Naive thymus-derived CD8-positive, alpha-beta T cell (primary cell): ENCODE results near the gene PHGDH. TPM values are rescaled to one million over a fixed set of nuclear protein-coding genes. Genes with fewer than 3 reads are reported as not detected.

Experiments
- ATAC-seq, 2 donors: fragments of 150-1000 bp; cut with Tn5 transposase in 1 of 2; sonication (Bioruptor Pico), chemical (Tn5 transposase) in 1 of 2; 1 replicate in 1 of 2; 2 replicates in 1 of 2; pipeline ENCODE4 v1.10.0; 2021; ENCODE audit warnings: mild to moderate bottlenecking in 2 of 2, moderate library complexity in 2 of 2
- POLR2A ChIA-PET: fragments of 350-600 bp; sonication (Branson Sonifier 250); formaldehyde crosslinking; loops from one replicate; lab custom pipeline; 2021; ENCODE audit warnings: antibody characterized with exemption; lab: Charles Lee
- DNase-seq, 10 donors: peaks; one replicate each; pipeline versions ENCODE4 v3.0.0 to v3.0.0-alpha.2; 2020 to 2022
- H3K27ac Mint-ChIP-seq, 10 donors: one replicate each; pipeline ENCODE4 v1.8.0; 2020 to 2022; ENCODE audit warnings: mild to moderate bottlenecking in 10 of 10, mixed read lengths in 10 of 10, moderate library complexity in 4 of 10, inconsistent platforms in 1 of 10
- H3K27me3 Mint-ChIP-seq, 5 donors: one replicate each; pipeline ENCODE4 v1.8.0; 2021 to 2022; ENCODE audit warnings: mixed read lengths in 5 of 5
- H3K36me3 Mint-ChIP-seq, 3 donors: one replicate each; pipeline ENCODE4 v1.8.0; 2020 to 2022; ENCODE audit warnings: mixed read lengths in 3 of 3, mild to moderate bottlenecking in 2 of 3, inconsistent platforms in 1 of 3
- H3K4me1 Mint-ChIP-seq, 4 donors: one replicate each; pipeline ENCODE4 v1.8.0; 2021 to 2022; ENCODE audit warnings: mixed read lengths in 4 of 4
- H3K4me3 Mint-ChIP-seq, 10 donors: one replicate each; pipeline ENCODE4 v1.8.0; 2020 to 2022; ENCODE audit warnings: mild to moderate bottlenecking in 10 of 10, mixed read lengths in 10 of 10, moderate library complexity in 6 of 10, inconsistent platforms in 1 of 10
- H3K9me3 Mint-ChIP-seq, 9 donors: one replicate each; pipeline ENCODE4 v1.8.0; 2020 to 2022; ENCODE audit warnings: mixed read lengths in 9 of 9, mild to moderate bottlenecking in 3 of 9, inconsistent platforms in 1 of 9, moderate library complexity in 1 of 9
- polyA plus RNA-seq, 3 donors: library from polyadenylated mRNA; unstranded; fragments of 300-500 nt; fragmentation: Illumina TruSeq; gene quantifications; one replicate each; pipeline ENCODE4 v1.2.3, GENCODE V29; 2021
- total RNA-seq, 8 experiments: library from RNA in 2 of 8; stranded (reverse) in 2 of 8; gene quantifications; one replicate each; pipeline ENCODE4 v1.2.3 and lab custom pipeline; 2021 to 2026

PHGDH gene
- total RNA-seq: 10 to 100 TPM; 61.2 to 64.9 TPM
- 10 to 100 TPM; 18.5 to 55.9 (median 53.3) TPM for polyA plus RNA-seq
- 10.8 to 225 (median 31.9) reads per million in 6 experiments for total RNA-seq (lab: John Stamatoyannopoulos, UW)

GRCh38 chr1:119711804-119712341 is at the start of gene PHGDH:
Gene PHGDH, plus strand, starts transcription at chr1:119711934. Its CDS starts 89 bp downstream, at chr1:119712023.
- POLR2A ChIA-PET: interaction anchor here (0.8 to 1.2 kb wide), 2 partner anchors 63 to 464 kb away, joined by 3 to 5 read pairs; partner anchors contain the start of gene SEC22B
- Mint-ChIP-seq H3K4me3 (peak within 1 kb of the TSS; percentile 93 to 99 (median 96)), H3K9me3 (peaks cover 0 to 3% (median 0%) of the 10 kb centered on the region in 9 donors), H3K27ac (peak within 1 kb of the TSS; percentile 17 to 94 (median 81)), H3K27me3 (peaks cover 0 to 9% (median 0%) of the 10 kb centered on the region in 5 donors), H3K4me1 (peaks cover 26 to 42% (median 39%) of the 10 kb centered on the region in 4 donors), H3K36me3 (no peaks in the 10 kb centered on the region)
- DNase-seq: peak in 9 of 10 donors; percentile 8 to 56 (median 33)
- peak; percentile 77 to 83 for ATAC-seq

- peaks cover 3 to 42% (median 22%) of the 10 kb centered on the region in 5 donors for H3K27me3 Mint-ChIP-seq
- H3K9me3 Mint-ChIP-seq: no peaks in the 10 kb centered on the region
- POLR2A ChIA-PET: no interaction called here
- no peak overlapping the region for H3K27ac Mint-ChIP-seq
- no peak overlapping the region for H3K4me3 Mint-ChIP-seq
- no peaks in the 10 kb centered on the region for H3K36me3 Mint-ChIP-seq
- H3K4me1 Mint-ChIP-seq: no peaks in the 10 kb centered on the region
- DNase-seq (no peak), ATAC-seq (no peak)
Observed at GRCh38 chr1:119662034-119662437, 49.7 kb upstream of the PHGDH start.

DNA sequence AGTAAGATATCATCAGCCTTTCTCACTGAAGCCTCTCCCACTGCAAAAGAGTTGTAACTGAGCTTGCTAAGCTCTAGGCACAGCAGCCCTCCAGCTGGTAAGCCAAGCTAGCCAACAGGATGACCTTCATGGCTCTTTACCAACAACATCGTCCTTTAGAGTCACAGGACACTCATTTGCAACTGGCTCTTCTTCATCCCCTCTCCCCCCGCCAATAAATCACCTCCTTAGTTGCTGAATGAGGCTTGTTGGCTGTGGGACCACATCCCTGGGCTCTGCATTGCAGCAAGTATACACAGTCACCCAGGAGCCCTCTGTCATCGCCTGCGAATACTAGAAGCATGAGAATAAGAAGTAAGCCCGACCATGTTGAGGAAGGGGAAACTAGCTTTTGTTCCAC is 47.7 kb upstream of the PHGDH start:
- ATAC-seq (no peak), DNase-seq (no peak)
- no peaks in the 10 kb centered on the region for H3K36me3 Mint-ChIP-seq
- no peaks in the 10 kb centered on the region for H3K9me3 Mint-ChIP-seq
- POLR2A ChIA-PET: no interaction called here
- no peak overlapping the region for H3K4me3 Mint-ChIP-seq
- no peak overlapping the region for H3K27ac Mint-ChIP-seq
- H3K4me1 Mint-ChIP-seq: no peaks in the 10 kb centered on the region
- peaks cover 3 to 42% (median 19%) of the 10 kb centered on the region in 5 donors for H3K27me3 Mint-ChIP-seq

GRCh38 chr1:119667173-119667572 is 44.6 kb upstream of the PHGDH start:
- H3K4me1 Mint-ChIP-seq: no peaks in the 10 kb centered on the region
- DNase-seq (no peak), ATAC-seq (no peak)
- H3K27ac Mint-ChIP-seq: no peak overlapping the region
- H3K9me3 Mint-ChIP-seq: no peaks in the 10 kb centered on the region
- POLR2A ChIA-PET: no interaction called here
- H3K27me3 Mint-ChIP-seq: peaks cover 7 to 26% (median 10%) of the 10 kb centered on the region in 5 donors
- H3K4me3 Mint-ChIP-seq: no peak overlapping the region
- H3K36me3 Mint-ChIP-seq: peaks cover 0 to 5% (median 0%) of the 10 kb centered on the region in 3 donors

DNA sequence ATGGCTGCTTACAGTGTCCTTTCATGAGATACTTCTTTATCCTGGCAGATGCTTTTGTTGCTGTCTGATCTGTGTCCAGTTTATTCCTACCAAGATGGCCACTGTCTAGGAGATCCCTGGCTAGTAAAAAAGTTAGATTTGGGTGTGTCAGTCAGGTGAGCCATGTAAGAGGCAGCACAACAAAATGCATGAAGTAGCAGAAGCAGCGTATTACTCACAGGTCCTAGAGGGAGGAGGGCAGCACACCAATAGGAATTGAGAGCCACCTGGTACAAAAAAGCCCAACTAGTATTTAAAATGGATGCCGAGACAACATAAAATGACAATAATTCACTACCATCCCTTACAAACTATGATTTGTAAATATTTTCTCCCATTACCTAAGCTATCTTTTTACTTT is 40.8 kb upstream of the PHGDH start:
- no peak overlapping the region for H3K4me3 Mint-ChIP-seq
- H3K36me3 Mint-ChIP-seq: peaks cover 0 to 5% (median 0%) of the 10 kb centered on the region in 3 donors
- H3K27me3 Mint-ChIP-seq: peaks cover 15 to 28% (median 19%) of the 10 kb centered on the region in 5 donors
- peaks cover 5 to 14% (median 8%) of the 10 kb centered on the region in 4 donors for H3K4me1 Mint-ChIP-seq
- no peak overlapping the region for H3K27ac Mint-ChIP-seq
- POLR2A ChIA-PET: no interaction called here
- DNase-seq: no peak
- H3K9me3 Mint-ChIP-seq: no peaks in the 10 kb centered on the region
- ATAC-seq: no peak

DNA sequence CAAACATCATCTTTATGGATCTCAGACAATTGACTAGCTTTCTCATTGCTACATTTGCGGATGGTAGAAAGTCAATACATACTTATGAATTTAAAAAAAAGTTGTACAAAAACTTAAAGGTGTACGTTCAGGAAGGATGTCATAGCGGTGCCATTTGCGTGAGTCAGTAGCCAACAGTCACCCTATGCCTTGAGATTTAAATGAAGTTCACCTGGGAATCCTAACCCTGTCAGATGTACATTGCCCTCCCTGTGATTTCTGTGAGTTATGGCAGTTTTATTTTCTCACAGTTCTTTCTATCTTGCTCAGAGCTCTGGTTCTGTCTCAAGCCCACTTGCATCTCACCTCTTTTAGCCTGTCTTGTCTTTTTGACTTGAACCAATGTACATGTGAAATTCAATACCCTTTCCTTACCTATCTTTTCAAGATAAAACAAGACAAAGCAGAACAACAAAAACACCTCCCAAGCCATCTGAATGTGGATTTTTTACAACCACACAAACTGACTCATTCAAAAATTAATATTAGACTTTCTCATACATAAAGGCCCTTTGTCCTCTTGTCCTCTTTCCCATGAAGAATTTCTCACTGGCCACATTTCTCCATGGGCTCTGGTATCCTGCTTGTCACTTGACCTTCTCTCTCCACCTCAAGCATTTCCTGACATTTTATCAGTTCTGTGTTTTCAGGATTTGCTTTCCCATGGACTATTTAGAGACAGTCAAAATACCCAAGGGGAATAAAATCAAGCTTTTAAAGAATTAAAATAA is 38.4 kb upstream of the PHGDH start:
- DNase-seq (no peak), ATAC-seq (no peak)
- peaks cover 5 to 15% (median 8%) of the 10 kb centered on the region in 4 donors for H3K4me1 Mint-ChIP-seq
- peaks cover 10 to 25% (median 19%) of the 10 kb centered on the region in 5 donors for H3K27me3 Mint-ChIP-seq
- POLR2A ChIA-PET: no interaction called here
- no peaks in the 10 kb centered on the region for H3K9me3 Mint-ChIP-seq
- peaks cover 0 to 5% (median 0%) of the 10 kb centered on the region in 3 donors for H3K36me3 Mint-ChIP-seq
- no peak overlapping the region for H3K4me3 Mint-ChIP-seq
- H3K27ac Mint-ChIP-seq: no peak overlapping the region

- Mint-ChIP-seq H3K4me3 (no peak overlapping the region), H3K27ac (no peak overlapping the region), H3K4me1 (peaks cover 5 to 15% (median 8%) of the 10 kb centered on the region in 4 donors), H3K27me3 (peaks cover 10 to 25% (median 20%) of the 10 kb centered on the region in 5 donors), H3K9me3 (no peaks in the 10 kb centered on the region), H3K36me3 (peaks cover 0 to 5% (median 0%) of the 10 kb centered on the region in 3 donors)
- DNase-seq (no peak), ATAC-seq (no peak)
- POLR2A ChIA-PET: no interaction called here
Observed at GRCh38 chr1:119674111-119674526, 37.6 kb upstream of the PHGDH start.

DNA sequence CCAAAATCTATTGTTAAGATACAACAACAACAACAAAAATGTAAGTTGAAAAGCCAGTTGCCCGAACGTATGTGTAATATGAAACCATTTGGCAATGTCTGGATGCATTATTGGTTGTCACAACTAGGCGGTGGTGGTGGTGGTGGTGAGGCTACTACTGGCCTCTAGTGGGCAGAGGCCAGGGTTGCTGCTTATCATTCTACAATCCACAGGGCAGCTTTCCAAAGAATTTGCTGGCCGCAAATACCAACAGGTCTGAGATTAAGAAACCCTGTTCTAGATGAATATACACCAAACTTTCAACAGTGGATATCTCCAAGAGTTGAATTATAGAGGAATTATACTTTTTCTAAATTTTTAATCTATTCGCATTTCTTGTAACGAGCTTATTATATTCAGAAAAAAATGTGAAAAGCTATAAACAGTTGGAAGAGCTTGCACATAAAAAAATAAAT is 36.9 kb upstream of the PHGDH start:
- Mint-ChIP-seq H3K4me3 (peak overlapping the region in 8 of 10 donors; percentile 71 to 82 (median 78)), H3K27ac (peak overlapping the region in 1 of 10 donors; percentile 46), H3K4me1 (peaks cover 5 to 15% (median 8%) of the 10 kb centered on the region in 4 donors), H3K9me3 (no peaks in the 10 kb centered on the region), H3K36me3 (peaks cover 0 to 2% (median 0%) of the 10 kb centered on the region in 3 donors), H3K27me3 (peaks cover 7 to 25% (median 20%) of the 10 kb centered on the region in 5 donors)
- DNase-seq: peak in 4 of 10 donors; percentile 8 to 43 (median 27)
- ATAC-seq: peak in 1 of 2 donors; percentile 85
- POLR2A ChIA-PET: no interaction called here

DNA sequence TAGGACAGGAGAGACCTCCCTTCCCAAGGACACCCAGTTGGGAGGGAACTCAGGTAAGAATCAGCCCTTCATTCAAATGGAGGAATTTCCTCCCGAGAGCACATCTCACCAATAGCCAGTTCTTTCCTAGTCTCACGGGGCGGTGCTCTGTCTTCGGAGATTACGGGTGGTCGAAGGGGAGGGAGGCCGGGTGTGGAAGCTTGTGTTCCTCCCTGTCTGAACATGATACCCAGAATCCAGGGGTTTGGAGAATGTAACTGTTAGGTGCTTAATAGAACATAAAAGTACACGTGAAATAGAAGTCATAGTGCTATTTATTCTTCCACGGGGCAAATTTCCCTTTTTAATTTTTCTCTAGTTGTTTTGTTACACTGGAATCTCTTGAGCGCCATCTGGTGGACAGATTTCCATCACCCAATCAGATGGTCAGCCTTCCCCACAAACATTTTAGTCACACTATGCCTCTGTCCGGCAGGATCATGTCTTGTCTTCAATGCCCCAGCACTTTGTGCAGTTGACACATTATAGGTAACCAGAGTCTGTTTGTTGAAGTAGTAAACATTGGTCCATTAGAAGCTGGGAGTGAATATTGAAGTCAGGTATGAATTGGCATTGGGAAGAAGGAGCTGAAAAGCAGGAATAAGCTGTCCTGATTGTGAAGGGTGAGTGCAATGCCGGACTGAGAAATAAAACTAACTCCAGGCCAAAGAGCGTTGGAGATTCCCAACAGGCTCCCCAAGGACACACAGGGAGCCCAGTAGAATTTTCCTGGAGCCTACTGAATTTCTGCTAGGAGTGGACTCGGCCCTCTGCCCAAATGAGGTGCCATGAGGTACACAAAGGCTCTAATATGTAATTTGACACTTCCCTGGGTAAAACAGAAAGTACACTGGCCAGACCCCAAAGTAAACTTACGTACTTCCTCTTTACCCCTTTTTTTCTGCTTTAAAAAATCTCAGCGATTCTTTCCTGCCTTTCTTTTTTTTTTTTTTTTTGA is 36.1 kb upstream of the PHGDH start:
- H3K4me1 Mint-ChIP-seq: peaks cover 5 to 15% (median 8%) of the 10 kb centered on the region in 4 donors
- POLR2A ChIA-PET: no interaction called here
- DNase-seq (peak; percentile 23 to 76 (median 56)), ATAC-seq (peak; percentile 61 to 64)
- no peaks in the 10 kb centered on the region for H3K9me3 Mint-ChIP-seq
- peaks cover 7 to 25% (median 17%) of the 10 kb centered on the region in 5 donors for H3K27me3 Mint-ChIP-seq
- H3K36me3 Mint-ChIP-seq: no peaks in the 10 kb centered on the region
- peak overlapping the region in 2 of 10 donors; percentile 10 to 60 for H3K27ac Mint-ChIP-seq
- peak overlapping the region; percentile 71 to 82 (median 79) for H3K4me3 Mint-ChIP-seq

GRCh38 chr1:119676571-119677206 is 35.0 kb upstream of the PHGDH start:
- Mint-ChIP-seq H3K4me3 (no peak overlapping the region), H3K36me3 (no peaks in the 10 kb centered on the region), H3K27me3 (peaks cover 7 to 25% (median 12%) of the 10 kb centered on the region in 5 donors), H3K9me3 (no peaks in the 10 kb centered on the region), H3K4me1 (peaks cover 5 to 15% (median 8%) of the 10 kb centered on the region in 4 donors), H3K27ac (no peak overlapping the region)
- DNase-seq: no peak
- no peak for ATAC-seq
- POLR2A ChIA-PET: no interaction called here

DNA sequence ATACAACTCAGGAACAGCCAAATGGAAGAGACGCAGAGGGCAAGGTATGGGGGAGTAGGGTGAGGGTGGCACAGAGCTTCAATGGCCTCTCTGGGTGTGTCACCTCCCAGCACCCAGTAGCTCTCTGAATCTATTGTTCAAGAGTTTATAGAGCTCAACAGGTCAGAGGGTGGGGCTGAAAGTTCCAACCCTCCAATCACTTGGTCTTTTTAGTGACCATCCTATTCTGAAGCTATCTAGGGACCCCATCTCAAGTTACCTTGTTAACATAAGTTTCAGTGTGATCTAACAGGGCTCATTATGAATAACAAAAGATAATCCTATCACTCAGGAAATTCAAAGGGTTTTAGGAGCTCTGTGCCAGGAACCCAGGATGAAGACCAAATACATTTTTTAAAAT is 32.5 kb upstream of the PHGDH start:
- no peak for DNase-seq
- POLR2A ChIA-PET: no interaction called here
- ATAC-seq: no peak
- no peak overlapping the region for H3K27ac Mint-ChIP-seq
- no peaks in the 10 kb centered on the region for H3K36me3 Mint-ChIP-seq
- peaks cover 5 to 15% (median 8%) of the 10 kb centered on the region in 4 donors for H3K4me1 Mint-ChIP-seq
- H3K27me3 Mint-ChIP-seq: peaks cover 5 to 10% (median 5%) of the 10 kb centered on the region in 5 donors
- H3K4me3 Mint-ChIP-seq: no peak overlapping the region
- H3K9me3 Mint-ChIP-seq: no peaks in the 10 kb centered on the region
